OCI-LY7 (cell line): Measurements from ENCODE around the gene CARD14. TPM values are rescaled to one million over a fixed set of nuclear protein-coding genes. Genes with fewer than 3 reads are reported as not detected.

Experiments used
- BruUV-seq: library from RNA; stranded (reverse); fragments of 400-500 nt; replicated peaks from 2 replicates; lab custom pipeline; 2021; lab: Mats Ljungman, UMichigan
- CTCF ChIA-PET: fragments of 300-600 bp; sonication (Branson Sonifier 250); formaldehyde crosslinking; loops from one replicate; lab custom pipeline; 2022; ENCODE audit warnings: antibody characterized with exemption; ENCODE audit not compliant: unreplicated experiment; lab: Charles Lee
- POLR2A ChIA-PET: fragments of 300-600 bp; sonication (Branson Sonifier 250); formaldehyde crosslinking; loops from one replicate; lab custom pipeline; 2022; ENCODE audit warnings: antibody characterized with exemption; lab: Charles Lee
- DNase-seq: peaks from one replicate; pipeline ENCODE4 v3.0.0-alpha.2; 2015; ENCODE audit warnings: low spot score
- H2AFZ ChIP-seq: fragments of 200-600 bp; sonication (generic), shearing (Covaris generic); 2 replicates; pipeline ENCODE4 v1.6.1; 2014; ENCODE audit warnings: mild to moderate bottlenecking, antibody characterized with exemption, low read length, moderate library complexity
- H3K27ac ChIP-seq: fragments of 200-600 bp; sonication (generic); 2 replicates; pipeline ENCODE4 v1.5.1; 2014; ENCODE audit warnings: mixed run types, low read depth, mild to moderate bottlenecking, moderate library complexity, low read length, inconsistent platforms; ENCODE audit not compliant: poor library complexity, severe bottlenecking
- H3K36me3 ChIP-seq: fragments of 200-600 bp; sonication (generic); 2 replicates; pipeline ENCODE4 v1.6.1; 2014; ENCODE audit warnings: mild to moderate bottlenecking, antibody characterized with exemption, low read length, moderate library complexity, mixed read lengths; ENCODE audit not compliant: insufficient read depth
- H3K4me1 ChIP-seq: fragments of 200-600 bp; sonication (generic); 2 replicates; pipeline ENCODE4 v1.5.1; 2014; ENCODE audit warnings: mild to moderate bottlenecking, low read length; ENCODE audit not compliant: insufficient read depth, poor library complexity, severe bottlenecking
- H3K4me2 ChIP-seq: fragments of 200-600 bp; sonication (generic); 2 replicates; pipeline ENCODE4 v1.6.1; 2014; ENCODE audit warnings: mild to moderate bottlenecking, low read length
- H3K4me3 ChIP-seq: fragments of 200-600 bp; sonication (generic); 2 replicates; pipeline ENCODE4 v1.5.1; 2014; ENCODE audit warnings: mild to moderate bottlenecking, low read depth, low read length; ENCODE audit not compliant: poor library complexity, severe bottlenecking
- H3K79me2 ChIP-seq: fragments of 200-600 bp; sonication (generic); 2 replicates; pipeline ENCODE4 v1.6.1; 2016; ENCODE audit warnings: low read depth, mild to moderate bottlenecking, low read length, moderate library complexity, mixed read lengths; ENCODE audit not compliant: insufficient read depth
- H3K9me2 ChIP-seq: fragments of 200-600 bp; sonication (generic); 2 replicates; pipeline ENCODE4 v1.6.1; 2016; ENCODE audit warnings: mild to moderate bottlenecking, low read length, mixed read lengths; ENCODE audit not compliant: insufficient read depth
- H3K9me3 ChIP-seq: fragments of 200-600 bp; sonication (generic); 2 replicates; pipeline ENCODE4 v1.6.1; 2014; ENCODE audit warnings: mild to moderate bottlenecking, mixed run types, low read length, mixed read lengths
- H4K20me1 ChIP-seq: fragments of 200-600 bp; sonication (generic); 2 replicates; pipeline ENCODE4 v1.6.1; 2014; ENCODE audit warnings: mild to moderate bottlenecking, antibody characterized with exemption, low read length, moderate library complexity, mixed read lengths; ENCODE audit not compliant: insufficient read depth
- CTCF ChIP-seq: fragments of 200-600 bp; sonication (generic); conservative IDR thresholded peaks from 2 replicates; pipeline ENCODE4 v1.5.1; 2014; ENCODE audit warnings: mild to moderate bottlenecking, antibody characterized with exemption, low read length, moderate library complexity, mixed read lengths
- EZH2phosphoT487 ChIP-seq: fragments of 200-600 bp; sonication (generic); IDR thresholded peaks from 2 replicates; pipeline ENCODE4 v1.6.1; 2018; ENCODE audit warnings: low read depth, borderline replicate concordance, mild to moderate bottlenecking, mixed run types, antibody characterized with exemption, low read length, moderate library complexity, mixed read lengths
- intact Hi-C: fragments of 100-400 bp; cut with micrococcal nuclease; formaldehyde crosslinking; loops from one replicate; pipeline ENCODE4 v1.10.0; 2022; ENCODE audit not compliant: unreplicated experiment
- total RNA-seq, 2 experiments: library from RNA; depleted of rRNA in 1 of 2; stranded (reverse); fragments of >200 nt in 1 of 2; shearing (Covaris generic) in 1 of 2; gene quantifications; 2 replicates each; pipeline ENCODE4 v1.2.3, GENCODE V29; 2014 to 2022

Gene CARD14
- total RNA-seq, 2 experiments from 2014 or later: not detected

- Histone ChIP-seq H3K27ac (no peak overlapping the region), H3K9me3 (no peaks in the 10 kb centered on the region), H3K79me2 (no peaks in the 10 kb centered on the region), H3K9me2 (no peaks in the 10 kb centered on the region), H3K4me3 (no peak overlapping the region), H3K4me1 (peaks cover 10% of the 10 kb centered on the region), H3K4me2 (no peak overlapping the region), H2AFZ (no peak overlapping the region), H4K20me1 (no peaks in the 10 kb centered on the region), H3K36me3 (peaks cover 7% of the 10 kb centered on the region)
- CTCF ChIA-PET: no interaction called here
- no TSS peak for BruUV-seq
- intact Hi-C loops: no loop called here
- POLR2A ChIA-PET: no interaction called here
- TF ChIP-seq CTCF: no peak
- TF ChIP-seq EZH2phosphoT487: no peak
- DNase-seq: no peak
Observed at GRCh38 chr17:80218391-80218790, 48.6 kb downstream of the CARD14 start.

- ChIA-PET POLR2A (interaction anchor here (0.6 kb wide), 1 partner anchor 327 kb away, joined by 5 read pairs; no protein-coding TSS in a partner anchor), CTCF (no interaction called here)
- TF ChIP-seq CTCF (no peak), EZH2phosphoT487 (no peak)
- TSS peak; percentile 73 for BruUV-seq
- H3K9me2 ChIP-seq: no peaks in the 10 kb centered on the region
- no peaks in the 10 kb centered on the region for H4K20me1 ChIP-seq
- peak overlapping the region; percentile 98 for H3K4me2 ChIP-seq
- no peaks in the 10 kb centered on the region for H3K79me2 ChIP-seq
- DNase-seq: peak; percentile 92
- H3K27ac ChIP-seq: peak overlapping the region; percentile 61
- no peaks in the 10 kb centered on the region for H3K9me3 ChIP-seq
- intact Hi-C loops: no loop called here
- peaks cover 7% of the 10 kb centered on the region for H3K36me3 ChIP-seq
- H3K4me1 ChIP-seq: peaks cover 10% of the 10 kb centered on the region
- H2AFZ ChIP-seq: peak overlapping the region; percentile 85
- peak overlapping the region; percentile 80 for H3K4me3 ChIP-seq
Observed at GRCh38 chr17:80219013-80219762, 49.4 kb downstream of the CARD14 start.

GRCh38 chr17:80219763-80220053 is 49.9 kb downstream of the CARD14 start:
- H3K36me3 ChIP-seq: peaks cover 7% of the 10 kb centered on the region
- H3K4me3 ChIP-seq: peak overlapping the region; percentile 80
- H4K20me1 ChIP-seq: no peaks in the 10 kb centered on the region
- peak overlapping the region; percentile 61 for H3K27ac ChIP-seq
- DNase-seq: no peak
- peak overlapping the region; percentile 85 for H2AFZ ChIP-seq
- H3K9me2 ChIP-seq: no peaks in the 10 kb centered on the region
- peak overlapping the region; percentile 98 for H3K4me2 ChIP-seq
- H3K9me3 ChIP-seq: no peaks in the 10 kb centered on the region
- peaks cover 10% of the 10 kb centered on the region for H3K4me1 ChIP-seq
- no peaks in the 10 kb centered on the region for H3K79me2 ChIP-seq
- no peak for TF ChIP-seq EZH2phosphoT487
- no peak for TF ChIP-seq CTCF
- BruUV-seq: no TSS peak
- intact Hi-C loops: no loop called here
- ChIA-PET CTCF (interaction anchor here (0.6 kb wide), 1 partner anchor 121 kb away, joined by 4 read pairs; no protein-coding TSS in a partner anchor), POLR2A (interaction anchor here (0.6 kb wide), 1 partner anchor 327 kb away, joined by 5 read pairs; no protein-coding TSS in a partner anchor)
